GM19438 (cell line): ENCODE measurements around the gene SCAF4.
"Not testable (repeated sequence)": the region's sequence is repeated elsewhere in the genome, so short reads cannot be mapped to it uniquely, and the experiment has no call there.

ENCODE experiments used
- ATAC-seq: cut with Tn5 transposase; IDR thresholded peaks from one replicate; pipeline ENCODE4 v1.9.1; 2021; ENCODE audit warnings: low read depth; ENCODE audit not compliant: unreplicated experiment

SCAF4 gene

GRCh38 chr21:31675960-31676359 lies 56.0 kb downstream of the SCAF4 start:
- no peak for ATAC-seq

- ATAC-seq = no peak
Measured at GRCh38 chr21:31675318-31675717, 56.6 kb downstream of the SCAF4 start.

- ATAC-seq = no peak
Measured at GRCh38 chr21:31673321-31673912, 58.5 kb downstream of the SCAF4 start.

GRCh38 chr21:31671931-31672330 lies 60.0 kb downstream of the SCAF4 start:
- ATAC-seq = no peak

GRCh38 chr21:31671146-31671716 lies 60.7 kb downstream of the SCAF4 start:
- ATAC-seq = no peak

- ATAC-seq = no peak
Measured at GRCh38 chr21:31670070-31670469, 61.8 kb downstream of the SCAF4 start.

GRCh38 chr21:31668651-31669491 lies 63.0 kb downstream of the SCAF4 start:
- ATAC-seq = no peak

GRCh38 chr21:31667639-31668038 lies 64.3 kb downstream of the SCAF4 start:
- ATAC-seq = no peak

- ATAC-seq = no peak
Measured at GRCh38 chr21:31667132-31667531, 64.8 kb downstream of the SCAF4 start.

- no peak for ATAC-seq
Measured at GRCh38 chr21:31666445-31667010, 65.4 kb downstream of the SCAF4 start.

- ATAC-seq = not testable (repeated sequence)
Measured at GRCh38 chr21:31665869-31666268, 66.0 kb downstream of the SCAF4 start.

GRCh38 chr21:31665397-31665796 lies 66.5 kb downstream of the SCAF4 start:
- ATAC-seq = no peak

- no peak for ATAC-seq
Measured at GRCh38 chr21:31663584-31664249, 68.2 kb downstream of the SCAF4 start.

- ATAC-seq = no peak
Measured at GRCh38 chr21:31660591-31660990, 71.3 kb downstream of the SCAF4 start.

GRCh38 chr21:31660259-31660565 lies 71.7 kb downstream of the SCAF4 start:
- ATAC-seq = peak; percentile 37

GRCh38 chr21:31659536-31660258 lies 72.2 kb downstream of the SCAF4 start, which contains the start of gene SOD1:
Gene SOD1 (plus strand): TSS chr21:31659693. CDS start chr21:31659770, 77 bp downstream.
- ATAC-seq = peak; percentile 93

- ATAC-seq = peak; percentile 10
Measured at GRCh38 chr21:31659286-31659535, 72.7 kb downstream of the SCAF4 start.

- ATAC-seq = no peak
Measured at GRCh38 chr21:31658053-31658452, 73.9 kb downstream of the SCAF4 start.

GRCh38 chr21:31656199-31657095 lies 75.5 kb downstream of the SCAF4 start:
- ATAC-seq = no peak
